Measurements from ENCODE around the gene CNN2. TPM values are rescaled to one million over a fixed set of nuclear protein-coding genes. Genes with fewer than 3 reads are reported as not detected.

Gene CNN2
- total RNA-seq, 2 donors from 2014 or later: 30.7 to 42.5 TPM

DNA sequence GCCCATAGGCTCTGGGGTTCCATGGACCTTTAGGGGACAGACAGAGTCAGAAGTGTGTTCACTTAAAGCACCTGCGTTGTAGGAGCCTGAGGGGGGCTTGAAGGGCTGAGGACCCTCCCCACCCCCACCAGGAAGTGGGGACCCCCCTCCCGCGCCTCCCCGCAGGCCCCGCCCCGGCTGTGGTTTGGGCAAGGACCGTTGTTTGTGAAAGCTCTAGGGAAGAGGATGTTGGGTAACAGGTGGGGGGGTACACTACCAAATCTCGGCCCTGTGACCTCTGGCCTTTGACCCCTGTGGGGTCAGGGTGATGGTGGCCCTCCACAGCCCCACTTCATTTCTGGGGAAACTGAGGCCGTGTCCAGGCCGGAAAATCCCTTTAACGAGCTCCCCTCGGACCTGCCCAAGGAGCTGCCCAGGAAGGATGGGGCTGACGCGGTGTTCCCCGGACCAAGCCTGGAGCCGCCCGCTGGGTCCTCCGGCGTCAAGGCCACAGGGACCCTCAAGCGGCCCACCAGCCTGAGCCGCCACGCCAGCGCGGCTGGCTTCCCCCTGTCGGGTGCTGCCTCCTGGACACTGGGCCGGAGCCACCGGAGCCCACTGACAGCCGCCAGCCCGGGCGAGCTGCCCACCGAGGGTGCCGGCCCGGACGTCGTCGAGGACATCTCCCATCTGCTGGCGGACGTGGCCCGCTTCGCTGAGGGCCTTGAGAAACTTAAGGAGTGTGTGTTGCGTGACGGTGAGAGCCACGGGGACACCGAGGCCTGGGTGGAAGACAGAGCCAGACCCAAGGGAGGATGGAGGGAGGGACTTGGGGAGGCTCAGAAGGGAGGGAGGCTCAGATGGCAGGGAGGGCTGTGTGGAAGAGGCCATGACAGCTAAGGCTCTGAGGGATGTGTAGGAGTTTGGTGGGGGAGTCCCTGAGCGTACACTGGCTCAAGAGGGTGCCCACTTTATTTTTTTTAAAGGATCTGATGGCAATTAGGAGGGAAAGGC lies 41.9 kb downstream of the CNN2 start:
- Histone ChIP-seq H3K27ac (peak overlapping the region in 2 of 4 donors; percentile 30 to 69), H3K4me1 (peaks cover 49% of the 10 kb centered on the region), H3K4me3 (peak overlapping the region in 1 of 2 donors; percentile 27), H3K9me3 (no peaks in the 10 kb centered on the region), H3K27me3 (peaks cover 0 to 42% of the 10 kb centered on the region in 2 donors), H3K36me3 (replicated peaks in 1 of 2; ENCODE audit: insufficient read depth in 1 of 2, low read depth in 2 of 2) (no peaks in the 10 kb centered on the region)
- intact Hi-C loops (cut with DNase I): no loop called here
- 52 to 71% methylated on average over 9 to 39 of the region's 45 CpGs for WGBS, 2 donors
- no peak for TF ChIP-seq POLR2A (IDR thresholded peaks at IDR 0.05)
- TF ChIP-seq, protein P1, sequence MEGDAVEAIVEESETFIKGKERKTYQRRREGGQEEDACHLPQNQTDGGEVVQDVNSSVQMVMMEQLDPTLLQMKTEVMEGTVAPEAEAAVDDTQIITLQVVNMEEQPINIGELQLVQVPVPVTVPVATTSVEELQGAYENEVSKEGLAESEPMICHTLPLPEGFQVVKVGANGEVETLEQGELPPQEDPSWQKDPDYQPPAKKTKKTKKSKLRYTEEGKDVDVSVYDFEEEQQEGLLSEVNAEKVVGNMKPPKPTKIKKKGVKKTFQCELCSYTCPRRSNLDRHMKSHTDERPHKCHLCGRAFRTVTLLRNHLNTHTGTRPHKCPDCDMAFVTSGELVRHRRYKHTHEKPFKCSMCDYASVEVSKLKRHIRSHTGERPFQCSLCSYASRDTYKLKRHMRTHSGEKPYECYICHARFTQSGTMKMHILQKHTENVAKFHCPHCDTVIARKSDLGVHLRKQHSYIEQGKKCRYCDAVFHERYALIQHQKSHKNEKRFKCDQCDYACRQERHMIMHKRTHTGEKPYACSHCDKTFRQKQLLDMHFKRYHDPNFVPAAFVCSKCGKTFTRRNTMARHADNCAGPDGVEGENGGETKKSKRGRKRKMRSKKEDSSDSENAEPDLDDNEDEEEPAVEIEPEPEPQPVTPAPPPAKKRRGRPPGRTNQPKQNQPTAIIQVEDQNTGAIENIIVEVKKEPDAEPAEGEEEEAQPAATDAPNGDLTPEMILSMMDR (IDR thresholded peaks at IDR 0.05): no peak
- ATAC-seq (no peak), DNase-seq (peak in 1 of 4 donors; percentile 53)

DNA sequence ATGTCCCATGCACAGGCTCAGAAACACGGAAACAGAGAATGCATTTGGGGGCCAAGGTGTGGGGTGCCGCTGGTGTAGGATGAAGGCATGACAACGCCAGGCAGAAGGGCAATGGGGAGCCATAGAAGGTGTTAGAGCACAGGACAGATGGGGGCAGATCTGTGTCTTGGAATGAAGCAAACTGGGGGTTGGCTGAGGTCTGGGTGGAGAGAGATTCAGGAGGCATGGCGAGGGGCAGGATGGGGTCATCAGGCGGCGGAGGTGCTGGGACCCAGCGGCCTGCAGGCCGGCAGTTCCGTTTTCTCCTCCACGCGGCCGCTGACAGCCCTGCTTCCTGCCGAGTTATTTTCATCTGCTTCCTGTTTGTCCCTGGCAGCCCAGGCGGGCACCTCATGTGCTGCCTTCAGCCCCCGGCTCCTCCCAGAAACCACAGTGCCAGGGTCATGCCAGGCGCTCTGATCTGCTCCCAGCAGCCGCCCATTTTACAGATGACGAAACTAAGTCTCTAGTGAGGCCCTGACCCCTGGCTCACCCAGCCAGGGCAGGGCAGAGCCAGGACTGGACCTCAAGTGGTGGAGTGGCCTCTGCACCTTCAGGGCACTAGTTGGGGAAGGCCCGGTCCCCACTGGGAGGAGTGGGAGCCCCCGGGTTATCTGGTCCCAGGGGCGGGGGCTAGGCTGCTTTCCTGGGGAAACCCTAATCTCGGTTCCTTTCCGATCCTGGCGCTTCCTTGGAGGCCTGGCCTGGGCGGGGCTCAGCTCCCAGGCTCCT lies 42.8 kb downstream of the CNN2 start:
- Histone ChIP-seq H3K9me3 (no peaks in the 10 kb centered on the region), H3K4me1 (peaks cover 49% of the 10 kb centered on the region), H3K27me3 (peaks cover 0 to 42% of the 10 kb centered on the region in 2 donors), H3K4me3 (no peak overlapping the region), H3K27ac (peak overlapping the region in 1 of 4 donors; percentile 69), H3K36me3 (replicated peaks in 1 of 2; ENCODE audit: insufficient read depth in 1 of 2, low read depth in 2 of 2) (no peaks in the 10 kb centered on the region)
- WGBS, 2 donors: 44 to 65% methylated on average over 21 to 25 of the region's 25 CpGs
- peak in 2 of 4 donors; percentile 45 to 75 for DNase-seq
- ATAC-seq: no peak
- intact Hi-C loops (cut with DNase I): no loop called here
- TF ChIP-seq, protein P1 (IDR thresholded peaks at IDR 0.05): no peak
- TF ChIP-seq POLR2A (IDR thresholded peaks at IDR 0.05): no peak

DNA sequence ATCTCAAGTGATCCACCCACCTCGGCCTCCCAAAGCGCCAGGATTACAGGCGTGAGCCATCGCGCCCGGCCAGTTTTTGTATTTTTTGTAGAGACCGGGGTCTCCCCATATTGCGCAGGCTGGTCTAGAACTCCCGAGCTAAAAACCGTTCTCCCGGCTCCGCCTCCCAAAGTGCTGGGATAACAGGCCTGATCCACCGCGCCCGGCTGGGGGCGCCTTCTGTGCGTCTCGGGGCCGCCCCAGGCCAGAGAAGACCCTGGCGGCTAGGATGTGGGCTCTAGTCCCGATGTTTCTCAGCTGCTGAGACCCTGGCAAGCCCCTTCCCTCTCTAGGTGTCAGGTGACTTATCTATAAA lies 44.1 kb downstream of the CNN2 start:
- DNase-seq (no peak), ATAC-seq (no peak)
- Histone ChIP-seq H3K27me3 (peaks cover 0 to 42% of the 10 kb centered on the region in 2 donors), H3K27ac (no peak overlapping the region), H3K36me3 (replicated peaks in 1 of 2; ENCODE audit: insufficient read depth in 1 of 2, low read depth in 2 of 2) (no peaks in the 10 kb centered on the region), H3K4me1 (peaks cover 46% of the 10 kb centered on the region), H3K4me3 (no peak overlapping the region), H3K9me3 (no peaks in the 10 kb centered on the region)
- intact Hi-C loops (cut with DNase I): no loop called here
- WGBS, 2 donors: 17 to 30% methylated on average over 3 to 21 of the region's 21 CpGs
- TF ChIP-seq, protein P1 (IDR thresholded peaks at IDR 0.05): no peak
- no peak for TF ChIP-seq POLR2A (IDR thresholded peaks at IDR 0.05)

DNA sequence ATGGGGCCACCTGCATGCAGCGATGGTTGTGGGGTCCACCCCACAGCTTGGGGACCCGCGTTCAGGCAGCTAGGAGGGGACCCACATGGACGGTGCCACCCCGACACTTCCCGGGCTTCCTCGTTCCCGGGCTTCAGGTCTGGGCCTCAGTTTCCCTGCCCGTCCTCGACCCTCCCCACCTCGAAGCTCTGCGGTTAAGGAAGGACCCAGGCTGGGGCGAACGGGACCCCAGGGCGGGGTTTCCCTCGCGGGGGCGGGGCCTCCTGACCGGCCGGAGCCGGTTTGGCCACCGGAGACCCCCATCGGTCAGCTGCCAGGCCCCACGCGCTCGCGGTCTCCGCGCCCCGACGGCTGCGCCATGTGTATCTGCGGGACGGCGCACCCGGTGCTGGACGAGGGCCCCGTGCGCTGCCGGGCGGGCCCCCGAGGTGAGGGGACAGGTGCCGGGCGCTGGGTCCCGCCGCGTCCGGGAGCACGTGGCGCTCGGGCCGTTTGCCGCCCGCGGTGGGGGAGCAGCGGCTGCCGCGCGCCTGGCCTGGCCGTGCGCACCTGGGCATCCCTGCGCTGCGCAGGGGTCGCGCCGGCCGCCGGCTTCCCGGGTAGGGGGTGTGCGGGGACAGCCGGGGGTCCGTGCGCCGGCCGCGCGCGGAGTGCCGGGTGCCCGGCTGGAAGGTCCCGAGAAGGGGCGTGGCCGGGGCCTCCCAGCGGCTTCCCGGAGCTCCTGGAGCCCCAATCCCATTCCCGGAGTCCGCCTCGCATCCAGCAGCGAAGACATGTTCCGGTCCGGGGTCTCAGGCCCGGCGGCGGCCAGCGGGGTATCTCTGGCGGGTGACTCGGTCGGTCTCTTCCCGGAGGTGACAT lies 44.8 kb downstream of the CNN2 start:
- intact Hi-C loops (cut with DNase I): no loop called here
- DNase-seq (no peak), ATAC-seq (no peak)
- Histone ChIP-seq H3K4me1 (peaks cover 44% of the 10 kb centered on the region), H3K27me3 (peaks cover 0 to 42% of the 10 kb centered on the region in 2 donors), H3K9me3 (no peaks in the 10 kb centered on the region), H3K27ac (no peak overlapping the region), H3K36me3 (replicated peaks in 1 of 2; ENCODE audit: insufficient read depth in 1 of 2, low read depth in 2 of 2) (no peaks in the 10 kb centered on the region), H3K4me3 (no peak overlapping the region)
- WGBS, 2 donors: 17 to 25% methylated on average over 4 to 59 of the region's 99 CpGs
- no peak for TF ChIP-seq POLR2A (IDR thresholded peaks at IDR 0.05)
- TF ChIP-seq, protein P1 (IDR thresholded peaks at IDR 0.05): no peak

Data from body of pancreas (tissue), 4 donors.